Kidney (tissue), 14 donors: ENCODE results near the gene HAPLN2. TPM values are rescaled to one million over a fixed set of nuclear protein-coding genes. Genes with fewer than 3 reads are reported as not detected.
A peak's percentile ranks its signal among the peaks of the same experiment; 100 is the strongest.

Experiments
- DNase-seq, 5 donors: peaks; one replicate each; pipeline ENCODE4 v3.0.0-alpha.2; 2013 to 2020
- FAIRE-seq: peaks from 2 replicates; lab custom pipeline; 2012; peaks lifted over from hg19 to GRCh38; lab: Jason Lieb, UNC
- H3K27ac ChIP-seq, 2 donors: one replicate each; pipeline ENCODE4 v1.7.0; 2013; ENCODE audit warnings: low read depth in 2 of 2, low read length in 2 of 2, inconsistent platforms in 1 of 2
- H3K27me3 ChIP-seq: one replicate; pipeline ENCODE4 v1.7.1; 2013; ENCODE audit warnings: low read length, inconsistent platforms; ENCODE audit not compliant: control insufficient read depth, insufficient read depth
- H3K36me3 ChIP-seq, 3 donors: one replicate each; pipeline versions ENCODE4 v1.7.0 to v1.7.1; 2013; ENCODE audit warnings: low read length in 3 of 3, control low read depth in 1 of 3, inconsistent platforms in 1 of 3; ENCODE audit not compliant: insufficient read depth in 3 of 3, control insufficient read depth in 2 of 3
- H3K4me1 ChIP-seq, 3 donors: one replicate each; pipeline versions ENCODE4 v1.7.0 to v1.7.1; 2013; ENCODE audit warnings: low read length in 3 of 3, inconsistent platforms in 1 of 3, low read depth in 1 of 3; ENCODE audit not compliant: control insufficient read depth in 2 of 3, insufficient read depth in 2 of 3
- H3K4me3 ChIP-seq, 3 donors: one replicate each; pipeline versions ENCODE4 v1.7.0 to v1.8.1; 2013; ENCODE audit warnings: low read length in 3 of 3, control low read depth in 1 of 3, inconsistent platforms in 1 of 3
- H3K9ac ChIP-seq, 3 donors: one replicate each; pipeline versions ENCODE4 v1.7.0 to v1.7.1; 2013; ENCODE audit warnings: low read length in 3 of 3, control low read depth in 1 of 3, inconsistent platforms in 1 of 3
- H3K9me3 ChIP-seq, 3 donors: one replicate each; pipeline versions ENCODE4 v1.7.0 to v1.7.1; 2013; ENCODE audit warnings: low read length in 3 of 3, control low read depth in 1 of 3, inconsistent platforms in 1 of 3; ENCODE audit not compliant: control insufficient read depth in 2 of 3, insufficient read depth in 1 of 3
- intact Hi-C: fragments of 100-400 bp; cut with DNase I; formaldehyde crosslinking; loops from one replicate; pipeline ENCODE4 v1.11.1; 2022
- polyA plus RNA-seq: library from polyadenylated mRNA; stranded (reverse); fragments of 350-450 nt; fragmentation: Illumina TruSeq; extraction: RNeasy Lipid Tissue Mini Kit (QIAGEN cat#74804); gene quantifications from one replicate; pipeline ENCODE4 v1.2.3, GENCODE V29; 2014; ENCODE audit warnings: low read depth, low replicate concordance; ENCODE audit not compliant: insufficient read depth
- total RNA-seq: library from RNA; stranded (reverse); fragmentation: NEBNext Ultra II Directional; extraction: Animal tissue kit (Norgen Biotek cat#: 25700); gene quantifications from one replicate; pipeline ENCODE4 v1.2.1, GENCODE V29; 2021
- TF ChIP-seq, protein P1 (sequence below): IDR thresholded peaks from 3 replicates; pipeline ENCODE4 v1.5.1; 2012; ENCODE audit warnings: mild to moderate bottlenecking, moderate library complexity, borderline replicate concordance; ENCODE audit not compliant: insufficient read depth; ENCODE audit errors: extremely low read depth
- donor health status: control.
- donor health status: control.
- donor health status: control.
- donor health status: control.
- donor health status: control.
- donor health status: DM: yes; HTN: yes; CAD: no.
- donor health status: Normal renal cell carcinoma (clear cell type).

The HAPLN2 gene
- total and polyA plus RNA-seq, 2 donors from 2014 or later: 0.30 to 1.9 TPM

DNA sequence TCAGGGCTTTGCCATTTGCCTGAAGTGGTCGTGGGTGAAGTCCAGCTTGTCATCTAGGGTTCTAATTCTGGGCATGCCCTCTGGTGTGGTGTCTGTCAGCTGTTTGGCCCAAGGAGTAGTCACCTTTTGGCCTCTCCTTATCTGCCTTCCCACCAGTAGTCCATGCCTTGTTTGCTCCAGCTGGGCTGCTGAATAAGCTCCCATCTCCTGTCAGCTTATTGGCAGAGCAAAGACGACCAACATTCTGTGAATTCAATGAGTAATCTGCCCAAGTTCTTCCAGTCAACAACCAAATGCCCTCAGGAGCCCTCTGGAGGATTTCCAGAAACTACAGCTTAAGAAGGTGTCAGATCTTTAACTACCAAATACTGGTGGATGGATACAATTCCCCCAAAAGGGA, 29.7 kb downstream of the HAPLN2 start:
- intact Hi-C loops: no loop called here
- no peak overlapping the region for H3K9ac ChIP-seq
- TF ChIP-seq, protein P1, sequence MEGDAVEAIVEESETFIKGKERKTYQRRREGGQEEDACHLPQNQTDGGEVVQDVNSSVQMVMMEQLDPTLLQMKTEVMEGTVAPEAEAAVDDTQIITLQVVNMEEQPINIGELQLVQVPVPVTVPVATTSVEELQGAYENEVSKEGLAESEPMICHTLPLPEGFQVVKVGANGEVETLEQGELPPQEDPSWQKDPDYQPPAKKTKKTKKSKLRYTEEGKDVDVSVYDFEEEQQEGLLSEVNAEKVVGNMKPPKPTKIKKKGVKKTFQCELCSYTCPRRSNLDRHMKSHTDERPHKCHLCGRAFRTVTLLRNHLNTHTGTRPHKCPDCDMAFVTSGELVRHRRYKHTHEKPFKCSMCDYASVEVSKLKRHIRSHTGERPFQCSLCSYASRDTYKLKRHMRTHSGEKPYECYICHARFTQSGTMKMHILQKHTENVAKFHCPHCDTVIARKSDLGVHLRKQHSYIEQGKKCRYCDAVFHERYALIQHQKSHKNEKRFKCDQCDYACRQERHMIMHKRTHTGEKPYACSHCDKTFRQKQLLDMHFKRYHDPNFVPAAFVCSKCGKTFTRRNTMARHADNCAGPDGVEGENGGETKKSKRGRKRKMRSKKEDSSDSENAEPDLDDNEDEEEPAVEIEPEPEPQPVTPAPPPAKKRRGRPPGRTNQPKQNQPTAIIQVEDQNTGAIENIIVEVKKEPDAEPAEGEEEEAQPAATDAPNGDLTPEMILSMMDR: no peak
- no peaks in the 10 kb centered on the region for H3K4me1 ChIP-seq
- peaks cover 40% of the 10 kb centered on the region for H3K27me3 ChIP-seq
- DNase-seq (no peak), FAIRE-seq (no peak)
- no peak overlapping the region for H3K27ac ChIP-seq
- H3K9me3 ChIP-seq: no peaks in the 10 kb centered on the region
- no peaks in the 10 kb centered on the region for H3K36me3 ChIP-seq
- no peak overlapping the region for H3K4me3 ChIP-seq

DNA sequence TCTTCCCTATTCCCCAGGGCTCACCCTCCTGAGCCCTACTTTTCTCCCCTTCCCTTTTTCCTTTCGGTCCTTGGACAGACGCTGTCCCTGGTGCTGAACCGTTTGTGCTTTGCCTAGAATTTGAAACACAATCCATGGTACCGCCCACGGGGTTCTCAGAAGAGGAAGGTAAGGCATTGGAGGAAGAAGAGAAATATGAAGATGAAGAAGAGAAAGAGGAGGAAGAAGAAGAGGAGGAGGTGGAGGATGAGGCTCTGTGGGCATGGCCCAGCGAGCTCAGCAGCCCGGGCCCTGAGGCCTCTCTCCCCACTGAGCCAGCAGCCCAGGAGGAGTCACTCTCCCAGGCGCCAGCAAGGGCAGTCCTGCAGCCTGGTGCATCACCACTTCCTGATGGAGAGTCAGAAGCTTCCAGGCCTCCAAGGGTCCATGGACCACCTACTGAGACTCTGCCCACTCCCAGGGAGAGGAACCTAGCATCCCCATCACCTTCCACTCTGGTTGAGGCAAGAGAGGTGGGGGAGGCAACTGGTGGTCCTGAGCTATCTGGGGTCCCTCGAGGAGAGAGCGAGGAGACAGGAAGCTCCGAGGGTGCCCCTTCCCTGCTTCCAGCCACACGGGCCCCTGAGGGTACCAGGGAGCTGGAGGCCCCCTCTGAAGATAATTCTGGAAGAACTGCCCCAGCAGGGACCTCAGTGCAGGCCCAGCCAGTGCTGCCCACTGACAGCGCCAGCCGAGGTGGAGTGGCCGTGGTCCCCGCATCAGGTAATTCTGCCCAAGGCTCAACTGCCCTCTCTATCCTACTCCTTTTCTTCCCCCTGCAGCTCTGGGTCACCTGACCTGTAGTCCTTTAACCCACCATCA, 33.1 kb downstream of the HAPLN2 start:
- H3K27ac ChIP-seq: no peak overlapping the region
- H3K4me1 ChIP-seq: peaks cover 0 to 7% (median 4%) of the 10 kb centered on the region in 3 donors
- no peak overlapping the region for H3K4me3 ChIP-seq
- FAIRE-seq (no peak), DNase-seq (peak; percentile 44 to 92 (median 77))
- no peaks in the 10 kb centered on the region for H3K36me3 ChIP-seq
- H3K9me3 ChIP-seq: no peaks in the 10 kb centered on the region
- TF ChIP-seq, protein P1: no peak
- H3K27me3 ChIP-seq: peaks cover 31% of the 10 kb centered on the region
- H3K9ac ChIP-seq: no peak overlapping the region
- intact Hi-C loops: no loop called here

DNA sequence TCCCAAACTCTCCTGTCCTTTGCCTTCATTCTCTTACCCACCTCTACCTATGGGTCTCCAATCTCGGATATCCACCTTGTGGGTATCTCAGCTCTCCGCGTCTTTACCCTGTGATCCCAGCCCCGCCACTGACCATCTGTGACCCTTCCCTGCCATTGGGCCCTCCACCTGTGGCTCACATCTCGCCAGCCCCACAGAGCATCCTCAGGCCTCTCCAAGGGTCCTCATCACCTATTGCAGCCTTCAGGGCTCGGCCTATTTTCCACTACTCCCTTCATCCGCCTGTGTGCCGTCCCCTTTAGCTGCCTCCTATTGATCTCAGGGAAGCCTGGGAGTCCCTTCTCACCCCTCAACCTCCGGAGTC, 33.8 kb downstream of the HAPLN2 start:
- Histone ChIP-seq H3K9me3 (no peaks in the 10 kb centered on the region), H3K4me3 (no peak overlapping the region), H3K9ac (no peak overlapping the region), H3K27me3 (peaks cover 30% of the 10 kb centered on the region), H3K4me1 (peaks cover 0 to 10% (median 4%) of the 10 kb centered on the region in 3 donors), H3K27ac (no peak overlapping the region), H3K36me3 (no peaks in the 10 kb centered on the region)
- FAIRE-seq (no peak), DNase-seq (peak in 1 of 5 donors; percentile 57)
- intact Hi-C loops: no loop called here
- TF ChIP-seq, protein P1: no peak
